ENCODE measurements around the gene KCNJ5.

KCNJ5 gene

GRCh38 chr11:128890543-128891368 is at the start of gene KCNJ5:
TSS of gene KCNJ5 (plus strand) at chr11:128891356. CDS start at chr11:128911274, 19,918 bp downstream.
- no peak for DNase-seq (ENCODE audit: low read depth)

GRCh38 chr11:128841461-128842072 is 49.6 kb upstream of the KCNJ5 start:
- no peak for DNase-seq (ENCODE audit: low read depth)

GRCh38 chr11:128843198-128843785 is 47.9 kb upstream of the KCNJ5 start:
- DNase-seq (ENCODE audit: low read depth), result no peak

- DNase-seq (ENCODE audit: low read depth), result no peak
These were observed 45.8 kb upstream of the KCNJ5 start for GRCh38 chr11:128845334-128845780.

GRCh38 chr11:128846985-128847384 is 44.2 kb upstream of the KCNJ5 start:
- DNase-seq (ENCODE audit: low read depth), result no peak

- DNase-seq (ENCODE audit: low read depth), result peak; percentile 45
These were observed 42.2 kb upstream of the KCNJ5 start for GRCh38 chr11:128848815-128849455.

- DNase-seq (ENCODE audit: low read depth), result no peak
These were observed 38.7 kb upstream of the KCNJ5 start for GRCh38 chr11:128852327-128853023.

- no peak for DNase-seq (ENCODE audit: low read depth)
These were observed 37.6 kb upstream of the KCNJ5 start for GRCh38 chr11:128853559-128853958.

GRCh38 chr11:128854841-128855240 is 36.3 kb upstream of the KCNJ5 start:
- no peak for DNase-seq (ENCODE audit: low read depth)

GRCh38 chr11:128856241-128856640 is 34.9 kb upstream of the KCNJ5 start:
- DNase-seq (ENCODE audit: low read depth), result no peak

- no peak for DNase-seq (ENCODE audit: low read depth)
These were observed 33.8 kb upstream of the KCNJ5 start for GRCh38 chr11:128857341-128857740.

- peak; percentile 52 for DNase-seq (ENCODE audit: low read depth)
These were observed 31.4 kb upstream of the KCNJ5 start for GRCh38 chr11:128859563-128860441.

- DNase-seq (ENCODE audit: low read depth), result no peak
These were observed 30.4 kb upstream of the KCNJ5 start for GRCh38 chr11:128860571-128861361.

- DNase-seq (ENCODE audit: low read depth), result no peak
These were observed 28.8 kb upstream of the KCNJ5 start for GRCh38 chr11:128862406-128862805.

- no peak for DNase-seq (ENCODE audit: low read depth)
These were observed 28.1 kb upstream of the KCNJ5 start for GRCh38 chr11:128862908-128863660.

GRCh38 chr11:128865490-128865889 is 25.7 kb upstream of the KCNJ5 start:
- DNase-seq (ENCODE audit: low read depth), result no peak

- no peak for DNase-seq (ENCODE audit: low read depth)
These were observed 23.9 kb upstream of the KCNJ5 start, which contains the start of gene KCNJ1 for GRCh38 chr11:128867277-128867676. TSS of gene KCNJ1 (minus strand) at chr11:128867296. CDS start at chr11:128840243, 27,053 bp downstream.

GRCh38 chr11:128868841-128869671 is 22.1 kb upstream of the KCNJ5 start:
- DNase-seq (ENCODE audit: low read depth), result no peak
